A549 (cell line): Measurements from ENCODE around the gene CD55. TPM values are rescaled to one million over a fixed set of nuclear protein-coding genes. Genes with fewer than 3 reads are reported as not detected.

Experiments
- ATAC-seq, 2 experiments: fragments of 200-7000 bp in 1 of 2; fragments of >200 bp in 1 of 2; cut with Nextera tagmentation in 1 of 2; cut with Tn5 transposase in 1 of 2; 3 replicates each; pipeline versions ENCODE4 v1.8.0 to v1.9.1; 2018 to 2020; ENCODE audit warnings: mild to moderate bottlenecking in 1 of 2, moderate library complexity in 1 of 2
- CTCF ChIA-PET: fragments of 300-600 bp; sonication (Branson Sonifier 250); formaldehyde crosslinking; extraction: SDS; loops from one replicate; lab custom pipeline; 2021; ENCODE audit warnings: antibody characterized with exemption, inconsistent platforms; lab: Yijun Ruan, JAX
- POLR2A ChIA-PET: fragments of 350-600 bp; formaldehyde crosslinking; extraction: SDS; loops from one replicate; lab custom pipeline; 2021; ENCODE audit warnings: antibody characterized with exemption, inconsistent platforms; lab: Yijun Ruan, JAX
- DNase-seq, 2 experiments: peaks; one replicate each; pipeline versions ENCODE4 v3.0.0 to v3.0.0-alpha.2; 2011 to 2016; ENCODE audit warnings: low read depth in 1 of 2, low spot score in 1 of 2
- FAIRE-seq: peaks from 2 replicates; lab custom pipeline; 2011; peaks lifted over from hg19 to GRCh38; lab: Jason Lieb, UNC
- H3K27ac ChIP-seq, 2 experiments: fragments of >200 bp; sonication (Bioruptor Twin); formaldehyde crosslinking; 3 replicates each; pipeline ENCODE4 v1.5.1; 2016 to 2017
- H3K4me1 ChIP-seq: fragments of >200 bp; sonication (Bioruptor Twin); formaldehyde crosslinking; 3 replicates; pipeline ENCODE4 v1.6.1; 2016
- H3K4me2 ChIP-seq: fragments of >200 bp; sonication (Bioruptor Twin); formaldehyde crosslinking; 3 replicates; pipeline ENCODE4 v1.6.1; 2016
- H3K4me3 ChIP-seq: fragments of >200 bp; sonication (Bioruptor Twin); formaldehyde crosslinking; 3 replicates; pipeline ENCODE4 v1.5.1; 2016
- H3K9me3 ChIP-seq: fragments of >200 bp; sonication (Bioruptor Twin); formaldehyde crosslinking; 3 replicates; pipeline ENCODE4 v1.6.1; 2016
- CBX2 ChIP-seq: fragments of 200-600 bp; sonication (generic); IDR thresholded peaks from 2 replicates; pipeline ENCODE4 v1.6.1; 2016; ENCODE audit warnings: low read depth, mild to moderate bottlenecking, borderline replicate concordance
- CHD4 ChIP-seq: fragments of 200-600 bp; sonication (generic); IDR thresholded peaks from 2 replicates; pipeline ENCODE4 v1.6.1; 2016; ENCODE audit warnings: antibody characterized with exemption, mild to moderate bottlenecking, borderline replicate concordance
- EHF ChIP-seq: fragments of 250-450 bp; sonication (Bioruptor Pico); IDR thresholded peaks from 2 replicates; pipeline ENCODE4 v1.5.0; 2020; ENCODE audit warnings: mild to moderate bottlenecking
- GATA3 ChIP-seq: IDR thresholded peaks from 2 replicates; pipeline ENCODE4 v1.6.1; 2012; ENCODE audit warnings: borderline replicate concordance
- HEYL ChIP-seq: fragments of 250-450 bp; sonication (Bioruptor Pico); IDR thresholded peaks from 2 replicates; pipeline ENCODE4 v1.8.0; 2021; ENCODE audit warnings: mild to moderate bottlenecking, moderate library complexity
- JUNB ChIP-seq: fragments of >200 bp; sonication (Bioruptor Twin); formaldehyde crosslinking; IDR thresholded peaks from 2 replicates; pipeline ENCODE4 v1.6.1; 2016
- MAFK ChIP-seq: fragments of 450-650 bp; IDR thresholded peaks from 2 replicates; pipeline ENCODE4 v1.6.1; 2014; ENCODE audit not compliant: partially characterized antibody
- MYC ChIP-seq: IDR thresholded peaks from 2 replicates; pipeline ENCODE4 v1.6.1; 2012; ENCODE audit warnings: mild to moderate bottlenecking, inconsistent platforms, low read length, improper control_type of control experiment, borderline replicate concordance
- NPAS2 ChIP-seq: fragments of 250-450 bp; sonication (Bioruptor Pico); IDR thresholded peaks from 2 replicates; pipeline ENCODE4 v1.8.0; 2022; ENCODE audit warnings: mild to moderate bottlenecking, moderate library complexity, borderline replicate concordance
- NR3C1 ChIP-seq: fragments of >200 bp; sonication (Bioruptor Twin); formaldehyde crosslinking; IDR thresholded peaks from 3 replicates; pipeline ENCODE4 v1.6.1; 2017
- RAD21 ChIP-seq, 2 experiments: fragments of >200 bp in 1 of 2; sonication (Bioruptor Twin) in 1 of 2; formaldehyde crosslinking in 1 of 2; IDR thresholded peaks in 1 of 2; conservative IDR thresholded peaks in 1 of 2; 2 replicates in 1 of 2; 3 replicates in 1 of 2; pipeline ENCODE4 v1.6.1; 2012 to 2018; ENCODE audit warnings: inconsistent platforms in 1 of 2
- TFCP2L1 ChIP-seq: fragments of 250-450 bp; sonication (Bioruptor Pico); IDR thresholded peaks from 2 replicates; pipeline ENCODE4 v1.5.0; 2021; ENCODE audit warnings: mild to moderate bottlenecking
- ZC3H11A ChIP-seq: fragments of 450-650 bp; IDR thresholded peaks from 2 replicates; pipeline ENCODE4 v1.6.1; 2014; ENCODE audit warnings: antibody characterized with exemption, mild to moderate bottlenecking
- WGBS: methylation state at CpG from one replicate; pipeline ENCODE4 v1.1.6; 2017; ENCODE audit errors: missing lambda C conversion rate; 5-methylcytosine and 5-hydroxymethylcytosine counted together
- polyA plus RNA-seq, 4 experiments: library from polyadenylated mRNA; depleted of rRNA in 3 of 4; stranded (reverse); fragments of >200 nt; fragmentation: RNase III in 1 of 4; extraction: RNeasy Plus Mini Kit Qiagen cat#74134 plus additional on column Dnase treatment in 1 of 4; gene quantifications; 2 replicates in 3 of 4; 3 replicates in 1 of 4; pipeline ENCODE4 v1.2.3, GENCODE V29; 2011 to 2017
- TF ChIP-seq, protein P1 (sequence below): fragments of >200 bp; sonication (Bioruptor Twin); formaldehyde crosslinking; IDR thresholded peaks from 3 replicates; pipeline ENCODE4 v1.5.1; 2016
- TF ChIP-seq, protein P2 (sequence below): fragments of 150-350 bp; IDR thresholded peaks from 2 replicates; pipeline ENCODE4 v1.6.1; 2014; ENCODE audit warnings: low read depth, mild to moderate bottlenecking, low read length
- TF ChIP-seq, protein P3 (sequence below): fragments of 250-450 bp; sonication (Bioruptor Pico); IDR thresholded peaks from 2 replicates; pipeline ENCODE4 v1.5.0; 2020; ENCODE audit warnings: low read depth, mild to moderate bottlenecking, moderate library complexity

The CD55 gene
- polyA plus RNA-seq, 2 of the 4 experiments (the other 2 are of a cell fraction): 37.0 to 173 TPM

DNA sequence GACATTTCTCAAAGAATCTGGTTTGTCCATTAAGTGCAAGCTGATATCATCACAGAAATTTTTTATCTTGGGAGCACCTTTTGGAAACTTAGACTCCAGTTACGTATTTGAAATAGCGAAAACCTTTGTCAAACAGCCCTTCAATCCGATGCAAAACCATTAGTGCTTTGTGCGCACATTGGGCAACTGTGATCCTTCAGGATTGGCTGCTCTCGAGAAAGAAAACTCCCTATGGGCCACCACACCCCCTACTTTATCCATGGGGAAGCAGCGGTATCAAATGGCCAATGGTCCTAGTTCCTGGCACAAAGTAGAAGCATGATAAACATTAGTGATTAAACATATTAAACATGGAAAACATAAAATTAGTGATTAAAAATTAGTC lies 16.0 kb upstream of the CD55 start:
- DNase-seq: no peak
- WGBS: 81% methylated on average over 6 of the region's 6 CpGs
- Histone ChIP-seq H3K9me3 (no peaks in the 10 kb centered on the region), H3K4me2 (peak overlapping the region; percentile 53; the same call in 2 of the 3 replicates), H3K27ac (peak overlapping the region in 1 of 2 experiments; percentile 53; a peak in 4 of 6 replicates)
- POLR2A ChIA-PET: no interaction called here
- ATAC-seq: no peak
- TF ChIP-seq NR3C1: no peak
- TF ChIP-seq, protein P1, sequence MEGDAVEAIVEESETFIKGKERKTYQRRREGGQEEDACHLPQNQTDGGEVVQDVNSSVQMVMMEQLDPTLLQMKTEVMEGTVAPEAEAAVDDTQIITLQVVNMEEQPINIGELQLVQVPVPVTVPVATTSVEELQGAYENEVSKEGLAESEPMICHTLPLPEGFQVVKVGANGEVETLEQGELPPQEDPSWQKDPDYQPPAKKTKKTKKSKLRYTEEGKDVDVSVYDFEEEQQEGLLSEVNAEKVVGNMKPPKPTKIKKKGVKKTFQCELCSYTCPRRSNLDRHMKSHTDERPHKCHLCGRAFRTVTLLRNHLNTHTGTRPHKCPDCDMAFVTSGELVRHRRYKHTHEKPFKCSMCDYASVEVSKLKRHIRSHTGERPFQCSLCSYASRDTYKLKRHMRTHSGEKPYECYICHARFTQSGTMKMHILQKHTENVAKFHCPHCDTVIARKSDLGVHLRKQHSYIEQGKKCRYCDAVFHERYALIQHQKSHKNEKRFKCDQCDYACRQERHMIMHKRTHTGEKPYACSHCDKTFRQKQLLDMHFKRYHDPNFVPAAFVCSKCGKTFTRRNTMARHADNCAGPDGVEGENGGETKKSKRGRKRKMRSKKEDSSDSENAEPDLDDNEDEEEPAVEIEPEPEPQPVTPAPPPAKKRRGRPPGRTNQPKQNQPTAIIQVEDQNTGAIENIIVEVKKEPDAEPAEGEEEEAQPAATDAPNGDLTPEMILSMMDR: no peak
- no peak for TF ChIP-seq HEYL (CRISPR knock-in tag)
- no peak for TF ChIP-seq NPAS2
- TF ChIP-seq, all 56 proteins: peak for 0
- CTCF ChIA-PET: interaction anchor here (1.3 kb wide), 1 partner anchor 15 kb away, joined by 4 read pairs; no protein-coding TSS in a partner anchor
- Histone ChIP-seq H3K4me3 (no peak overlapping the region), H3K4me1 (peaks cover 36% of the 10 kb centered on the region)
- FAIRE-seq: no peak

DNA sequence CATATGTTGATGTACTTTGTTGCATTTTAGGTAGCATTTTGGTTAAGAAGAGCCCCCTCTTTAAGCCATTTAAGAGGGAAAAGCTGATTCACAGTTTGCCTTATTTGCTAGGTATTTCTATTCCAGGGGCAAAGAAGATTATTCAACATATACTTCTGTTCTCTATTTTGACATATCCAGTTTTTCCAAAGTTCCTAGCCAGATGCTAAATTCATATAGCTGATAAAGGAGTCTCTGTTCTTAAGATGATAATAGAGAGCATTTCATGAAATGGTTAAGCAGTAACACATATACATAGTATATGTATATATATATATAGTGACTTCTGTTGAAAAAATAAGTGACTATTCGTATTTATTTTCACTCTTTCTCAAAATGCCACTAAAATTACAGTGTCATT lies 15.5 kb upstream of the CD55 start:
- POLR2A ChIA-PET: no interaction called here

GRCh38 chr1:207306603-207307002 lies 14.9 kb upstream of the CD55 start:
- ChIA-PET POLR2A (no interaction called here), CTCF (no interaction called here)
- ATAC-seq: no peak
- H3K4me3 ChIP-seq: no peak overlapping the region
- FAIRE-seq: no peak
- TF ChIP-seq HEYL (CRISPR knock-in tag): no peak
- no peak for TF ChIP-seq MYC
- TF ChIP-seq GATA3: no peak
- TF ChIP-seq RAD21 (conservative IDR thresholded peaks at IDR 0.05 in 1 of 2, IDR thresholded peaks at IDR 0.05 in 1 of 2): no peak
- TF ChIP-seq JUNB: no peak
- TF ChIP-seq, protein P2, sequence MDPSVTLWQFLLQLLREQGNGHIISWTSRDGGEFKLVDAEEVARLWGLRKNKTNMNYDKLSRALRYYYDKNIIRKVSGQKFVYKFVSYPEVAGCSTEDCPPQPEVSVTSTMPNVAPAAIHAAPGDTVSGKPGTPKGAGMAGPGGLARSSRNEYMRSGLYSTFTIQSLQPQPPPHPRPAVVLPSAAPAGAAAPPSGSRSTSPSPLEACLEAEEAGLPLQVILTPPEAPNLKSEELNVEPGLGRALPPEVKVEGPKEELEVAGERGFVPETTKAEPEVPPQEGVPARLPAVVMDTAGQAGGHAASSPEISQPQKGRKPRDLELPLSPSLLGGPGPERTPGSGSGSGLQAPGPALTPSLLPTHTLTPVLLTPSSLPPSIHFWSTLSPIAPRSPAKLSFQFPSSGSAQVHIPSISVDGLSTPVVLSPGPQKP: no peak
- TF ChIP-seq, protein P1: no peak
- no peak for TF ChIP-seq EHF
- TF ChIP-seq MAFK: no peak
- no peak for TF ChIP-seq TFCP2L1
- TF ChIP-seq, protein P3, sequence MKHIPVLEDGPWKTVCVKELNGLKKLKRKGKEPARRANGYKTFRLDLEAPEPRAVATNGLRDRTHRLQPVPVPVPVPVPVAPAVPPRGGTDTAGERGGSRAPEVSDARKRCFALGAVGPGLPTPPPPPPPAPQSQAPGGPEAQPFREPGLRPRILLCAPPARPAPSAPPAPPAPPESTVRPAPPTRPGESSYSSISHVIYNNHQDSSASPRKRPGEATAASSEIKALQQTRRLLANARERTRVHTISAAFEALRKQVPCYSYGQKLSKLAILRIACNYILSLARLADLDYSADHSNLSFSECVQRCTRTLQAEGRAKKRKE (CRISPR knock-in tag): no peak
- no peak for TF ChIP-seq CHD4
- H3K9me3 ChIP-seq: no peaks in the 10 kb centered on the region
- peaks cover 46% of the 10 kb centered on the region for H3K4me1 ChIP-seq
- DNase-seq: no peak
- H3K27ac ChIP-seq: peak overlapping the region; percentile 19 to 29; a peak in 3 of 6 replicates
- WGBS: 80% methylated on average over 5 of the region's 5 CpGs
- H3K4me2 ChIP-seq: no peak overlapping the region

More for the DNA sequence above, 15.5 kb upstream of the CD55 start:
- no peak for FAIRE-seq
- CTCF ChIA-PET: no interaction called here
- no peak for TF ChIP-seq ZC3H11A
- TF ChIP-seq CBX2: no peak
- TF ChIP-seq TFCP2L1: no peak
- TF ChIP-seq, all 56 proteins: peak for 0
- Histone ChIP-seq H3K27ac (no peak overlapping the region; a peak in 1 of 6 replicates), H3K4me3 (no peak overlapping the region), H3K9me3 (no peaks in the 10 kb centered on the region), H3K4me2 (no peak overlapping the region), H3K4me1 (peaks cover 41% of the 10 kb centered on the region)
- DNase-seq (no peak), ATAC-seq (no peak)
- WGBS: 39% methylated on average over 1 of the region's 1 CpG
